ENCODE measurements around the gene TWIST2.

The TWIST2 gene

GRCh38 chr2:238896641-238897040 is 48.8 kb downstream of the TWIST2 start:
- TF ChIP-seq EZH2 (IDR thresholded peaks at IDR 0.05; ENCODE audit: borderline replicate concordance, low read length) (no peak), CTCF (IDR thresholded peaks at IDR 0.05; ENCODE audit: low read length) (no peak)
- H3K27ac ChIP-seq (ENCODE audit: low read depth, low read length, poor library complexity, severe bottlenecking), result no peak overlapping the region

DNA sequence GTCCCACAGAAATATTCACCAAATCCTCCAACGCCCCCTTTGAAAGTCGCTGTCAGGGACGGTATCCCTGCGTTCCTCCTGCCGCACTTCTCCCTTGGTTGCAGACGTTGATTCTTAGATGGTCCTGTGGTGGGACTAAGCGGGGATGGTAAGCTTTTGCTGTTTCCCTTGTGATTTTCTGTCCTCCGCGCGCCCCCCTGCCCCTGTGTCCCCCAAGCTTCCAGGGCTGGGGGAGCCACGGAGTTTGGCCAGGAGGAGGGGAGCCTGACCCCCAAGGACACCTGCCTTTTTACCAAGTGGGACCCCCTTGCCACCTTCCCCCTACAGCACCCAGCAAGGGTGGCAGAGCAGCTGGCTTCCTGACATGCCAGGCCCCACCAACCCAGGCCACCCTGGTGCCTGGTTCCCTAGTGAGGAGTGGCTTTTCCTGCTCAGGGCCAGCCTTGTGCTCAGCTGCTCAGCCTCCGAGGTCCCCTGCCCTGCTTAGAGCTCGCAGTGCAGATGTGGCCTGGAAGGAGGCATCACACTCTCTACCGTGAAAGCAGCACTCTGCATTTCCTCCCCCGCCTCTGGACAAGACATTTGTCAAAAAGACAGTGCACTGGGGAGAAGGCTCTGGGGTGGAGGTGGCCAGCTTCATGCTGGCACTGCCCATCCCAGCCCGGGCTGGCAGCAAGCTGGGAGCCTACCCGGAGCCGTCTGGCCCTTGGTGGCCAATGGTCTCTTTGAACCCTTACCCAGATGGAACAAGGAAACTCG is 49.4 kb downstream of the TWIST2 start:
- no peak overlapping the region for H3K4me2 ChIP-seq (ENCODE audit: low read length)
- no peaks in the 10 kb centered on the region for H3K9me2 ChIP-seq (ENCODE audit: low read depth, low read length)

More at GRCh38 chr2:238896641-238897040, 48.8 kb downstream of the TWIST2 start:
- Histone ChIP-seq H3K27me3 (ENCODE audit: insufficient read depth, low read length) (no peaks in the 10 kb centered on the region), H4K20me1 (ENCODE audit: insufficient read depth, low read length) (no peaks in the 10 kb centered on the region), H3F3A (ENCODE audit: insufficient read depth, low read length) (no peaks in the 10 kb centered on the region), H3K36me3 (ENCODE audit: insufficient read depth, low read length) (no peaks in the 10 kb centered on the region), H3K4me3 (ENCODE audit: low read depth, low read length, poor library complexity, severe bottlenecking) (no peak overlapping the region), H3K9me2 (ENCODE audit: low read depth, low read length) (no peaks in the 10 kb centered on the region), H3K4me1 (ENCODE audit: insufficient read depth, low read length, severe bottlenecking) (no peaks in the 10 kb centered on the region), H3K4me2 (ENCODE audit: low read length) (no peak overlapping the region), H2AFZ (ENCODE audit: low read length) (no peak overlapping the region), H3K9ac (ENCODE audit: low read length) (no peak overlapping the region), H3K79me2 (ENCODE audit: insufficient read depth, low read length) (no peaks in the 10 kb centered on the region), H3K9me3 (ENCODE audit: low read length) (no peaks in the 10 kb centered on the region)

GRCh38 chr2:238897911-238898311 is 50.0 kb downstream of the TWIST2 start:
- Histone ChIP-seq H3K4me1 (ENCODE audit: insufficient read depth, low read length, severe bottlenecking) (no peaks in the 10 kb centered on the region), H3K79me2 (ENCODE audit: insufficient read depth, low read length) (no peaks in the 10 kb centered on the region), H3K36me3 (ENCODE audit: insufficient read depth, low read length) (no peaks in the 10 kb centered on the region), H3K9me2 (ENCODE audit: low read depth, low read length) (no peaks in the 10 kb centered on the region), H3K27ac (ENCODE audit: low read depth, low read length, poor library complexity, severe bottlenecking) (no peak overlapping the region), H3K9ac (ENCODE audit: low read length) (no peak overlapping the region), H3F3A (ENCODE audit: insufficient read depth, low read length) (no peaks in the 10 kb centered on the region), H4K20me1 (ENCODE audit: insufficient read depth, low read length) (no peaks in the 10 kb centered on the region), H3K27me3 (ENCODE audit: insufficient read depth, low read length) (no peaks in the 10 kb centered on the region), H3K4me2 (ENCODE audit: low read length) (no peak overlapping the region), H3K4me3 (ENCODE audit: low read depth, low read length, poor library complexity, severe bottlenecking) (no peak overlapping the region), H3K9me3 (ENCODE audit: low read length) (no peaks in the 10 kb centered on the region), H2AFZ (ENCODE audit: low read length) (no peak overlapping the region)
- TF ChIP-seq EZH2 (IDR thresholded peaks at IDR 0.05; ENCODE audit: borderline replicate concordance, low read length), result no peak
- TF ChIP-seq CTCF (IDR thresholded peaks at IDR 0.05; ENCODE audit: low read length), result no peak

More for the DNA sequence above, 49.4 kb downstream of the TWIST2 start:
- Histone ChIP-seq H3F3A (ENCODE audit: insufficient read depth, low read length) (no peaks in the 10 kb centered on the region), H3K4me1 (ENCODE audit: insufficient read depth, low read length, severe bottlenecking) (no peaks in the 10 kb centered on the region), H3K79me2 (ENCODE audit: insufficient read depth, low read length) (no peaks in the 10 kb centered on the region), H3K4me3 (ENCODE audit: low read depth, low read length, poor library complexity, severe bottlenecking) (no peak overlapping the region), H3K9ac (ENCODE audit: low read length) (no peak overlapping the region), H2AFZ (ENCODE audit: low read length) (no peak overlapping the region), H4K20me1 (ENCODE audit: insufficient read depth, low read length) (no peaks in the 10 kb centered on the region), H3K27ac (ENCODE audit: low read depth, low read length, poor library complexity, severe bottlenecking) (no peak overlapping the region), H3K36me3 (ENCODE audit: insufficient read depth, low read length) (no peaks in the 10 kb centered on the region), H3K27me3 (ENCODE audit: insufficient read depth, low read length) (no peaks in the 10 kb centered on the region), H3K9me3 (ENCODE audit: low read length) (no peaks in the 10 kb centered on the region)
- no peak for TF ChIP-seq EZH2 (IDR thresholded peaks at IDR 0.05; ENCODE audit: borderline replicate concordance, low read length)
- no peak for TF ChIP-seq CTCF (IDR thresholded peaks at IDR 0.05; ENCODE audit: low read length)

Measured in OCI-LY1 (cell line).